Suprapubic skin (tissue), 4 donors: ENCODE data around the gene ERP29.
"Not testable (repeated sequence)": the region's sequence is repeated elsewhere in the genome, so short reads cannot be mapped to it uniquely, and the experiment has no call there.

Experiments
- CTCF ChIP-seq, 2 donors: fragments of 200-600 bp in 1 of 2; fragments of 450-650 bp in 1 of 2; sonication (generic) in 1 of 2; IDR thresholded peaks; one replicate each; pipeline ENCODE4 v1.5.1; 2016 to 2019; ENCODE audit warnings: antibody characterized with exemption in 2 of 2, mild to moderate bottlenecking in 1 of 2, moderate library complexity in 1 of 2
- POLR2A ChIP-seq, 2 donors: fragments of 450-650 bp; IDR thresholded peaks; one replicate each; pipeline ENCODE4 v1.6.1; 2017; ENCODE audit warnings: antibody characterized with exemption in 2 of 2, mild to moderate bottlenecking in 2 of 2, moderate library complexity in 2 of 2
- POLR2AphosphoS5 ChIP-seq, 3 donors: sonication (generic); formaldehyde crosslinking; IDR thresholded peaks; one replicate each; pipeline ENCODE4 v1.6.1; 2017; ENCODE audit warnings: antibody characterized with exemption in 3 of 3

GRCh38 chr12:112036614-112037013, 23.4 kb downstream of the ERP29 start:
- TF ChIP-seq CTCF, POLR2AphosphoS5, POLR2A (IDR thresholded peaks at IDR 0.05): not testable (repeated sequence)
